GM23338 (cell line): ENCODE results near the gene RPL22. TPM values are rescaled to one million over a fixed set of nuclear protein-coding genes. Genes with fewer than 3 reads are reported as not detected.

ENCODE experiments used
- ATAC-seq: fragments of 200-7000 bp; cut with Tn5 transposase; 3 replicates; pipeline ENCODE4 v1.9.1; 2020
- DNase-seq: peaks from one replicate; pipeline ENCODE4 v3.0.0-alpha.2; 2015; ENCODE audit warnings: low spot score
- H2AFZ ChIP-seq: fragments of 200-600 bp; sonication (generic); 2 replicates; pipeline ENCODE4 v1.8.0; 2016; ENCODE audit warnings: antibody characterized with exemption, mild to moderate bottlenecking, moderate library complexity
- H3F3A ChIP-seq: fragments of 200-600 bp; sonication (generic); replicated peaks from 2 replicates; pipeline ENCODE4 v1.8.0; 2017; ENCODE audit warnings: antibody characterized with exemption, mixed run types, low read depth
- H3K27ac ChIP-seq: fragments of 200-600 bp; sonication (generic); 2 replicates; pipeline ENCODE4 v1.6.1; 2016; ENCODE audit warnings: low read depth
- H3K27me3 ChIP-seq: fragments of 200-600 bp; sonication (generic); 2 replicates; pipeline ENCODE4 v1.8.0; 2016; ENCODE audit warnings: mild to moderate bottlenecking, mixed run types, moderate library complexity; ENCODE audit not compliant: insufficient read depth
- H3K36me3 ChIP-seq: fragments of 200-600 bp; sonication (generic); 2 replicates; pipeline ENCODE4 v1.8.0; 2016; ENCODE audit warnings: mild to moderate bottlenecking; ENCODE audit not compliant: insufficient read depth
- H3K4me1 ChIP-seq: fragments of 200-600 bp; sonication (generic); 2 replicates; pipeline ENCODE4 v1.8.0; 2016; ENCODE audit warnings: mild to moderate bottlenecking, moderate library complexity; ENCODE audit not compliant: insufficient read depth
- H3K4me2 ChIP-seq: fragments of 200-600 bp; sonication (generic); 2 replicates; pipeline ENCODE4 v1.7.1; 2017; ENCODE audit warnings: mixed run types
- H3K4me3 ChIP-seq: fragments of 200-600 bp; sonication (generic); 2 replicates; pipeline ENCODE4 v1.6.1; 2016; ENCODE audit warnings: mixed run types
- H3K79me2 ChIP-seq: fragments of 200-600 bp; sonication (generic); replicated peaks from 2 replicates; pipeline ENCODE4 v1.8.0; 2017; ENCODE audit warnings: mild to moderate bottlenecking; ENCODE audit not compliant: insufficient read depth
- H3K9me2 ChIP-seq: fragments of 200-600 bp; sonication (generic); 2 replicates; pipeline ENCODE4 v1.8.0; 2017; ENCODE audit not compliant: insufficient read depth
- H4K20me1 ChIP-seq: fragments of 200-600 bp; sonication (generic); replicated peaks from 2 replicates; pipeline ENCODE4 v1.8.0; 2017; ENCODE audit warnings: mild to moderate bottlenecking; ENCODE audit not compliant: insufficient read depth
- H3K27ac Mint-ChIP-seq: 2 replicates; pipeline ENCODE4 v1.8.0; 2020; ENCODE audit warnings: inconsistent platforms, mild to moderate bottlenecking, moderate library complexity, mixed read lengths
- H3K27me3 Mint-ChIP-seq: 3 replicates; pipeline ENCODE4 v1.8.0; 2022; ENCODE audit warnings: low read depth, mild to moderate bottlenecking, moderate library complexity, mixed read lengths, inconsistent platforms; ENCODE audit not compliant: insufficient read depth, poor library complexity
- H3K36me3 Mint-ChIP-seq: 3 replicates; pipeline ENCODE4 v1.8.0; 2021; ENCODE audit warnings: low read depth, mild to moderate bottlenecking, inconsistent platforms, moderate library complexity, mixed read lengths
- H3K4me1 Mint-ChIP-seq: 3 replicates; pipeline ENCODE4 v1.8.0; 2020; ENCODE audit warnings: mild to moderate bottlenecking, inconsistent platforms, mixed read lengths
- H3K4me3 Mint-ChIP-seq: 3 replicates; pipeline ENCODE4 v1.8.0; 2021; ENCODE audit warnings: moderate library complexity, mild to moderate bottlenecking, inconsistent platforms, mixed read lengths
- H3K9me3 Mint-ChIP-seq: 3 replicates; pipeline ENCODE4 v1.8.0; 2020; ENCODE audit warnings: moderate library complexity, mild to moderate bottlenecking, inconsistent platforms, mixed read lengths
- CREB1 ChIP-seq: fragments of 250-450 bp; sonication (Bioruptor Pico); IDR thresholded peaks from 2 replicates; pipeline ENCODE4 v1.5.0; 2020; ENCODE audit warnings: low read depth, mild to moderate bottlenecking, moderate library complexity
- CTCF ChIP-seq, 2 experiments: fragments of 200-600 bp in 1 of 2; sonication (generic) in 1 of 2; conservative IDR thresholded peaks; 2 replicates each; pipeline versions ENCODE4 v1.5.1 to v1.6.1; 2016 to 2017; ENCODE audit warnings: antibody characterized with exemption in 2 of 2, low read depth in 2 of 2, mild to moderate bottlenecking in 2 of 2, moderate library complexity in 1 of 2
- ETS1 ChIP-seq: IDR thresholded peaks from 2 replicates; pipeline ENCODE4 v1.6.1; 2016; ENCODE audit warnings: antibody characterized with exemption
- EZH2 ChIP-seq: fragments of 200-600 bp; sonication (generic); IDR thresholded peaks from one replicate; pipeline ENCODE4 v1.8.0; 2017; ENCODE audit warnings: antibody characterized with exemption, mild to moderate bottlenecking, low read depth; ENCODE audit not compliant: unreplicated experiment
- EZH2phosphoT487 ChIP-seq: fragments of 200-600 bp; sonication (generic); IDR thresholded peaks from one replicate; pipeline ENCODE4 v1.8.1; 2018; ENCODE audit warnings: antibody characterized with exemption; ENCODE audit not compliant: unreplicated experiment
- JUNB ChIP-seq: IDR thresholded peaks from one replicate; pipeline ENCODE4 v1.6.1; 2016; ENCODE audit warnings: antibody characterized with exemption; ENCODE audit not compliant: unreplicated experiment
- NANOG ChIP-seq: IDR thresholded peaks from 2 replicates; pipeline ENCODE4 v1.6.1; 2016; ENCODE audit warnings: antibody characterized with exemption, borderline replicate concordance
- POLR2AphosphoS5 ChIP-seq: IDR thresholded peaks from 2 replicates; pipeline ENCODE4 v1.6.1; 2016; ENCODE audit warnings: antibody characterized with exemption, low read depth
- REST ChIP-seq: IDR thresholded peaks from one replicate; pipeline ENCODE4 v1.6.1; 2018; ENCODE audit warnings: antibody characterized with exemption; ENCODE audit not compliant: unreplicated experiment
- STAT1 ChIP-seq: IDR thresholded peaks from one replicate; pipeline ENCODE4 v1.6.1; 2016; ENCODE audit warnings: antibody characterized with exemption; ENCODE audit not compliant: unreplicated experiment
- ZNF114 ChIP-seq: fragments of 250-450 bp; sonication (Bioruptor Pico); IDR thresholded peaks from 2 replicates; pipeline ENCODE4 v1.5.0; 2020; ENCODE audit warnings: mild to moderate bottlenecking, moderate library complexity
- ZNF331 ChIP-seq: fragments of 250-450 bp; sonication (Bioruptor Pico); IDR thresholded peaks from 2 replicates; pipeline ENCODE4 v1.5.0; 2020; ENCODE audit warnings: low read depth, mild to moderate bottlenecking, moderate library complexity
- ZNF462 ChIP-seq: fragments of 250-450 bp; sonication (Bioruptor Pico); IDR thresholded peaks from 2 replicates; pipeline ENCODE4 v1.5.0; 2020; ENCODE audit warnings: mild to moderate bottlenecking, moderate library complexity
- polyA plus RNA-seq: library from polyadenylated mRNA; unstranded; fragments of >200 nt; fragmentation: Nextera tagmentation; extraction: Ambion mirVana; gene quantifications from 2 replicates; pipeline ENCODE4 v1.2.1, GENCODE V29; 2016
- total RNA-seq: library from RNA; depleted of rRNA; stranded (reverse); fragments of >200 nt; shearing (Covaris generic); gene quantifications from 2 replicates; pipeline ENCODE4 v1.2.3, GENCODE V29; 2014

The RPL22 gene
- total and polyA plus RNA-seq, 2 experiments from 2014 or later, result 145 to 818 TPM

DNA sequence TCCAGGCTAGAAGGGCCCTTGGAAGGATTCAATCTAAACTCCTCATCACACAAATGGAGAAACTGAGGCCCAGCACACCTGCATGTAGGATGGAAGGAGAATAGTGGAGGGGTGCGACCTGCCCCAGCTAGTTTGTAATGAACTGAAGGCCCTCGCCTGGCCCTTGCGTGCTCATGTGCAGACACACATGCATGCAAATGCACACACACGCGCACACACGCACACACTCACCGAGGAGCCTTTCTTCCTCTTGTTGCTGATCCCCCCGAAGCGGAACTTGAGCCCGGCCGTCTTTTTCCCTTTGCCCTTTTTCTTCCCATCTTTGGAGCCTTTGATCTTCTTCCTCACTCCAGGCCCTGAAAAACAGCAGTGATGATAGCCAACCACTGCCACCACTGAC lies 47.2 kb downstream of the RPL22 start:
- Mint-ChIP-seq H3K27me3 (peaks cover 17% of the 10 kb centered on the region), H3K4me3 (no peak overlapping the region), H3K27ac (no peak overlapping the region), H3K36me3 (no peaks in the 10 kb centered on the region), H3K4me1 (no peaks in the 10 kb centered on the region; the same call in 2 of the 3 replicates), H3K9me3 (peaks cover 3% of the 10 kb centered on the region; the same call in 1 of the 3 replicates)
- no peak overlapping the region for H3K4me2 ChIP-seq
- H3K36me3 ChIP-seq, result no peaks in the 10 kb centered on the region
- H3K9me2 ChIP-seq, result peaks cover 13% of the 10 kb centered on the region
- H2AFZ ChIP-seq, result no peak overlapping the region
- no peak overlapping the region for H3K4me3 ChIP-seq
- H3K27me3 ChIP-seq, result peaks cover 24% of the 10 kb centered on the region
- H3F3A ChIP-seq, result 0 out of 2 replicates have a peak, but pooled peaks cover 2% of the 10 kb centered on the region
- DNase-seq (no peak), ATAC-seq (no peak)
- no peaks in the 10 kb centered on the region for H3K79me2 ChIP-seq
- H3K27ac ChIP-seq, result no peak overlapping the region
- H3K4me1 ChIP-seq, result no peaks in the 10 kb centered on the region
- H4K20me1 ChIP-seq, result no peaks in the 10 kb centered on the region
- no peak for TF ChIP-seq REST
- no peak for TF ChIP-seq EZH2
- TF ChIP-seq ETS1, result no peak
- TF ChIP-seq ZNF331 (CRISPR knock-in tag), result no peak
- TF ChIP-seq JUNB, result no peak
- TF ChIP-seq NANOG, result no peak
- TF ChIP-seq STAT1, result no peak
- no peak for TF ChIP-seq CTCF (conservative IDR thresholded peaks at IDR 0.05; ENCODE audit: low read depth in 2 of 2)
- TF ChIP-seq EZH2phosphoT487, result no peak
- no peak for TF ChIP-seq ZNF462 (CRISPR knock-in tag)
- no peak for TF ChIP-seq POLR2AphosphoS5
- TF ChIP-seq CREB1 (CRISPR knock-in tag), result no peak
- no peak for TF ChIP-seq ZNF114 (CRISPR knock-in tag)
